Sigmoid colon (tissue), 4 donors: Measurements from ENCODE around the gene RUNX1.

Experiments used
- CTCF ChIP-seq, 4 experiments: fragments of 450-650 bp in 3 of 4; fragments of 200-600 bp in 1 of 4; IDR thresholded peaks; one replicate each; pipeline ENCODE4 v1.5.1; 2016 to 2019; ENCODE audit warnings: antibody characterized with exemption in 4 of 4, mild to moderate bottlenecking in 3 of 4, moderate library complexity in 2 of 4
- EP300 ChIP-seq, 4 donors: sonication (generic); formaldehyde crosslinking; IDR thresholded peaks; one replicate each; pipeline ENCODE4 v1.6.1; 2017; ENCODE audit warnings: antibody characterized with exemption in 4 of 4
- POLR2A ChIP-seq, 2 donors: fragments of 450-650 bp; IDR thresholded peaks; one replicate each; pipeline ENCODE4 v1.6.1; 2016; ENCODE audit warnings: antibody characterized with exemption in 2 of 2, mild to moderate bottlenecking in 2 of 2, moderate library complexity in 2 of 2
- POLR2AphosphoS5 ChIP-seq, 4 donors: sonication (generic); formaldehyde crosslinking; IDR thresholded peaks; one replicate each; pipeline ENCODE4 v1.6.1; 2017; ENCODE audit warnings: antibody characterized with exemption in 4 of 4

GRCh38 chr21:34905218-34905537 is 143.9 kb downstream of the RUNX1 start:
- TF ChIP-seq CTCF (IDR thresholded peaks at IDR 0.05): no peak
- no peak for TF ChIP-seq EP300 (IDR thresholded peaks at IDR 0.05)
- TF ChIP-seq POLR2A (IDR thresholded peaks at IDR 0.05): no peak
- TF ChIP-seq POLR2AphosphoS5 (IDR thresholded peaks at IDR 0.05): no peak
